Activated naive CD8-positive, alpha-beta T cell (primary cell): Measurements from ENCODE around the gene CHMP5.

Experiments
- H3K27ac Mint-ChIP-seq: one replicate; pipeline ENCODE4 v1.8.0; 2021; ENCODE audit warnings: mixed read lengths
- H3K27me3 Mint-ChIP-seq: one replicate; pipeline ENCODE4 v1.8.0; 2021; ENCODE audit warnings: mixed read lengths
- H3K36me3 Mint-ChIP-seq: one replicate; pipeline ENCODE4 v1.8.0; 2021; ENCODE audit warnings: mixed read lengths
- H3K4me1 Mint-ChIP-seq: one replicate; pipeline ENCODE4 v1.8.0; 2021; ENCODE audit warnings: low read depth, mixed read lengths
- H3K4me3 Mint-ChIP-seq: one replicate; pipeline ENCODE4 v1.8.0; 2021; ENCODE audit warnings: mild to moderate bottlenecking, mixed read lengths
- H3K9me3 Mint-ChIP-seq: one replicate; pipeline ENCODE4 v1.8.0; 2021; ENCODE audit warnings: low read depth, mixed read lengths

Gene CHMP5

GRCh38 chr9:33285502-33285901, 20.7 kb downstream of the CHMP5 start:
- no peaks in the 10 kb centered on the region for H3K36me3 Mint-ChIP-seq
- H3K27ac Mint-ChIP-seq = no peak overlapping the region
- H3K27me3 Mint-ChIP-seq = no peaks in the 10 kb centered on the region
- no peak overlapping the region for H3K4me3 Mint-ChIP-seq
- no peaks in the 10 kb centered on the region for H3K9me3 Mint-ChIP-seq
- peaks cover 17% of the 10 kb centered on the region for H3K4me1 Mint-ChIP-seq

GRCh38 chr9:33287087-33287490, 22.2 kb downstream of the CHMP5 start:
- peak overlapping the region; percentile 58 for H3K27ac Mint-ChIP-seq
- no peaks in the 10 kb centered on the region for H3K27me3 Mint-ChIP-seq
- H3K9me3 Mint-ChIP-seq = no peaks in the 10 kb centered on the region
- H3K36me3 Mint-ChIP-seq = peaks cover 1% of the 10 kb centered on the region
- H3K4me1 Mint-ChIP-seq = peaks cover 28% of the 10 kb centered on the region
- peak overlapping the region; percentile 13 for H3K4me3 Mint-ChIP-seq

- Mint-ChIP-seq H3K27ac (peak overlapping the region; percentile 84), H3K4me1 (peaks cover 40% of the 10 kb centered on the region), H3K4me3 (no peak overlapping the region), H3K9me3 (no peaks in the 10 kb centered on the region), H3K36me3 (peaks cover 10% of the 10 kb centered on the region), H3K27me3 (no peaks in the 10 kb centered on the region)
These were observed 23.4 kb downstream of the CHMP5 start for GRCh38 chr9:33288235-33288634.

GRCh38 chr9:33288828-33289483, 24.1 kb downstream of the CHMP5 start:
- Mint-ChIP-seq H3K9me3 (no peaks in the 10 kb centered on the region), H3K4me3 (no peak overlapping the region), H3K27me3 (no peaks in the 10 kb centered on the region), H3K27ac (peak overlapping the region; percentile 100), H3K4me1 (peaks cover 47% of the 10 kb centered on the region), H3K36me3 (peaks cover 10% of the 10 kb centered on the region)

GRCh38 chr9:33289496-33289895, 24.6 kb downstream of the CHMP5 start:
- peaks cover 10% of the 10 kb centered on the region for H3K36me3 Mint-ChIP-seq
- no peaks in the 10 kb centered on the region for H3K9me3 Mint-ChIP-seq
- H3K4me3 Mint-ChIP-seq = peak overlapping the region; percentile 95
- H3K4me1 Mint-ChIP-seq = peaks cover 52% of the 10 kb centered on the region
- H3K27me3 Mint-ChIP-seq = no peaks in the 10 kb centered on the region
- H3K27ac Mint-ChIP-seq = peak overlapping the region; percentile 100

- Mint-ChIP-seq H3K27ac (peak overlapping the region; percentile 100), H3K36me3 (peaks cover 13% of the 10 kb centered on the region), H3K4me1 (peaks cover 56% of the 10 kb centered on the region), H3K4me3 (peak overlapping the region; percentile 95), H3K27me3 (no peaks in the 10 kb centered on the region), H3K9me3 (no peaks in the 10 kb centered on the region)
These were observed 25.0 kb downstream of the CHMP5 start for GRCh38 chr9:33289936-33290246.

GRCh38 chr9:33290247-33291030, 25.6 kb downstream of the CHMP5 start, which contains the start of gene NFX1:
TSS of gene NFX1 (plus strand) at chr9:33290516. CDS start at chr9:33290573, 57 bp downstream.
- Mint-ChIP-seq H3K9me3 (no peaks in the 10 kb centered on the region), H3K4me3 (peak within 1 kb of the TSS; percentile 95)

GRCh38 chr9:33291031-33291397, 26.2 kb downstream of the CHMP5 start:
- H3K9me3 Mint-ChIP-seq = no peaks in the 10 kb centered on the region
- H3K36me3 Mint-ChIP-seq = peaks cover 17% of the 10 kb centered on the region
- H3K27me3 Mint-ChIP-seq = no peaks in the 10 kb centered on the region
- peaks cover 64% of the 10 kb centered on the region for H3K4me1 Mint-ChIP-seq
- H3K4me3 Mint-ChIP-seq = peak overlapping the region; percentile 95
- H3K27ac Mint-ChIP-seq = peak overlapping the region; percentile 100

More at GRCh38 chr9:33290247-33291030, 25.6 kb downstream of the CHMP5 start, which contains the start of gene NFX1:
- H3K27ac Mint-ChIP-seq = peak within 1 kb of the TSS; percentile 100
- peaks cover 13% of the 10 kb centered on the region for H3K36me3 Mint-ChIP-seq
- no peaks in the 10 kb centered on the region for H3K27me3 Mint-ChIP-seq
- H3K4me1 Mint-ChIP-seq = peaks cover 60% of the 10 kb centered on the region

GRCh38 chr9:33291901-33292300, 27.1 kb downstream of the CHMP5 start:
- peaks cover 69% of the 10 kb centered on the region for H3K4me1 Mint-ChIP-seq
- peak overlapping the region; percentile 100 for H3K27ac Mint-ChIP-seq
- no peaks in the 10 kb centered on the region for H3K9me3 Mint-ChIP-seq
- no peaks in the 10 kb centered on the region for H3K27me3 Mint-ChIP-seq
- peaks cover 22% of the 10 kb centered on the region for H3K36me3 Mint-ChIP-seq
- peak overlapping the region; percentile 95 for H3K4me3 Mint-ChIP-seq

- no peaks in the 10 kb centered on the region for H3K9me3 Mint-ChIP-seq
- H3K27ac Mint-ChIP-seq = peak overlapping the region; percentile 100
- H3K36me3 Mint-ChIP-seq = peaks cover 35% of the 10 kb centered on the region
- H3K4me3 Mint-ChIP-seq = peak overlapping the region; percentile 95
- H3K27me3 Mint-ChIP-seq = no peaks in the 10 kb centered on the region
- H3K4me1 Mint-ChIP-seq = peaks cover 78% of the 10 kb centered on the region
These were observed 28.9 kb downstream of the CHMP5 start for GRCh38 chr9:33293782-33294181.

- H3K4me3 Mint-ChIP-seq = peak overlapping the region; percentile 42
- peaks cover 89% of the 10 kb centered on the region for H3K4me1 Mint-ChIP-seq
- H3K9me3 Mint-ChIP-seq = no peaks in the 10 kb centered on the region
- H3K27me3 Mint-ChIP-seq = no peaks in the 10 kb centered on the region
- H3K36me3 Mint-ChIP-seq = peaks cover 37% of the 10 kb centered on the region
- peak overlapping the region; percentile 35 for H3K27ac Mint-ChIP-seq
These were observed 30.0 kb downstream of the CHMP5 start for GRCh38 chr9:33294670-33295432.

GRCh38 chr9:33295571-33295970, 30.7 kb downstream of the CHMP5 start:
- no peaks in the 10 kb centered on the region for H3K9me3 Mint-ChIP-seq
- peaks cover 89% of the 10 kb centered on the region for H3K4me1 Mint-ChIP-seq
- H3K27me3 Mint-ChIP-seq = no peaks in the 10 kb centered on the region
- H3K27ac Mint-ChIP-seq = peak overlapping the region; percentile 46
- H3K4me3 Mint-ChIP-seq = peak overlapping the region; percentile 40
- peaks cover 37% of the 10 kb centered on the region for H3K36me3 Mint-ChIP-seq

- Mint-ChIP-seq H3K36me3 (peaks cover 32% of the 10 kb centered on the region), H3K27me3 (no peaks in the 10 kb centered on the region), H3K9me3 (no peaks in the 10 kb centered on the region), H3K4me3 (peak overlapping the region; percentile 74), H3K27ac (peak overlapping the region; percentile 87), H3K4me1 (peaks cover 81% of the 10 kb centered on the region)
These were observed 32.6 kb downstream of the CHMP5 start for GRCh38 chr9:33297432-33297831.

- no peak overlapping the region for H3K27ac Mint-ChIP-seq
- H3K9me3 Mint-ChIP-seq = no peaks in the 10 kb centered on the region
- peaks cover 54% of the 10 kb centered on the region for H3K4me1 Mint-ChIP-seq
- peaks cover 24% of the 10 kb centered on the region for H3K36me3 Mint-ChIP-seq
- no peaks in the 10 kb centered on the region for H3K27me3 Mint-ChIP-seq
- H3K4me3 Mint-ChIP-seq = peak overlapping the region; percentile 46
These were observed 35.7 kb downstream of the CHMP5 start for GRCh38 chr9:33300546-33300945.

GRCh38 chr9:33304362-33304761, 39.5 kb downstream of the CHMP5 start:
- Mint-ChIP-seq H3K9me3 (no peaks in the 10 kb centered on the region), H3K4me1 (peaks cover 17% of the 10 kb centered on the region), H3K27ac (no peak overlapping the region), H3K27me3 (no peaks in the 10 kb centered on the region), H3K4me3 (no peak overlapping the region), H3K36me3 (peaks cover 6% of the 10 kb centered on the region)
